HEK293T (cell line): ENCODE results near the gene PSMD14.

Experiments
- CTBP1 ChIP-seq: fragments of 450-650 bp; IDR thresholded peaks from 2 replicates; pipeline ENCODE4 v1.6.1; 2016; ENCODE audit warnings: borderline replicate concordance
- FOXA1 ChIP-seq: fragments of 450-650 bp; IDR thresholded peaks from 2 replicates; pipeline ENCODE4 v1.6.1; 2016; ENCODE audit warnings: mild to moderate bottlenecking
- FOXK2 ChIP-seq: fragments of 450-650 bp; IDR thresholded peaks from 2 replicates; pipeline ENCODE4 v1.6.1; 2016; ENCODE audit warnings: mild to moderate bottlenecking
- FOXM1 ChIP-seq: fragments of 450-650 bp; IDR thresholded peaks from 2 replicates; pipeline ENCODE4 v1.6.1; 2017; ENCODE audit warnings: mild to moderate bottlenecking, borderline replicate concordance
- HDGF ChIP-seq: fragments of 450-650 bp; IDR thresholded peaks from 2 replicates; pipeline ENCODE4 v1.6.1; 2017; ENCODE audit warnings: antibody characterized with exemption, borderline replicate concordance
- LEF1 ChIP-seq: fragments of 450-650 bp; IDR thresholded peaks from 2 replicates; pipeline ENCODE4 v1.6.1; 2017; ENCODE audit warnings: mild to moderate bottlenecking, borderline replicate concordance
- NFRKB ChIP-seq: fragments of 450-650 bp; IDR thresholded peaks from 2 replicates; pipeline ENCODE4 v1.6.1; 2016; ENCODE audit warnings: mild to moderate bottlenecking, moderate library complexity
- SP1 ChIP-seq: fragments of 450-650 bp; IDR thresholded peaks from 2 replicates; pipeline ENCODE4 v1.6.1; 2017
- SUZ12 ChIP-seq: fragments of 450-650 bp; IDR thresholded peaks from 2 replicates; pipeline ENCODE4 v1.6.1; 2016; ENCODE audit warnings: mild to moderate bottlenecking
- TARDBP ChIP-seq: fragments of 450-650 bp; IDR thresholded peaks from 2 replicates; pipeline ENCODE4 v1.6.1; 2016
- ZNF384 ChIP-seq: fragments of 450-650 bp; IDR thresholded peaks from 2 replicates; pipeline ENCODE4 v1.6.1; 2016
- TF ChIP-seq, protein P1 (sequence below): fragments of 450-650 bp; IDR thresholded peaks from 2 replicates; pipeline ENCODE4 v1.6.1; 2016

DNA sequence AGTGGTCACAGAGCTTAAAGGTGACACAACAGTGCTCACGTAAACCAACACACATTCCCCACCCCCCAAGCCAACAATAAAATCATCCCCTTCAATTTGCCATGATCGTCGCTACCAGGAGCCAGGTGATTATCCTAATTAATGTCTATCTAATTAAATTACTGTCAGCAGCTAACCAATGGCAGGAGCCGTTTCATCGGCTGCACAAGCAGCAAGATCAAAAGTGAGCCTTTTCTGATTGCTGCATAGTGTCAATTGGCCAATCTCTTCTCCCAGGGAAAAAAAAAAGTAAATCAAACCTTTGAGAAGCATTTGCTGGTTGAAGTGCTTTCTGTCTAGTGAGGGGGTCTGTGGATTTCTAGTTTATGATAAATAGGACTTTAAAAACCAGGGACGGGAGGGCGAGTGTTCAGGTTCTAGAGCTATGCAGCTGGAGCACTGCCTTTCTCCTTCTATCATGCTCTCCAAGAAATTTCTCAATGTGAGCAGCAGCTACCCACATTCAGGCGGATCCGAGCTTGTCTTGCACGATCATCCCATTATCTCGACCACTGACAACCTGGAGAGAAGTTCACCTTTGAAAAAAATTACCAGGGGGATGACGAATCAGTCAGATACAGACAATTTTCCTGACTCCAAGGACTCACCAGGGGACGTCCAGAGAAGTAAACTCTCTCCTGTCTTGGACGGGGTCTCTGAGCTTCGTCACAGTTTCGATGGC lies 107.9 kb downstream of the PSMD14 start, which contains the start of gene TBR1:
- TF ChIP-seq HDGF: no peak
- TF ChIP-seq TARDBP: no peak
- no peak for TF ChIP-seq FOXM1
- TF ChIP-seq LEF1: no peak
- TF ChIP-seq FOXK2: no peak
- TF ChIP-seq SP1: no peak
- TF ChIP-seq, protein P1, sequence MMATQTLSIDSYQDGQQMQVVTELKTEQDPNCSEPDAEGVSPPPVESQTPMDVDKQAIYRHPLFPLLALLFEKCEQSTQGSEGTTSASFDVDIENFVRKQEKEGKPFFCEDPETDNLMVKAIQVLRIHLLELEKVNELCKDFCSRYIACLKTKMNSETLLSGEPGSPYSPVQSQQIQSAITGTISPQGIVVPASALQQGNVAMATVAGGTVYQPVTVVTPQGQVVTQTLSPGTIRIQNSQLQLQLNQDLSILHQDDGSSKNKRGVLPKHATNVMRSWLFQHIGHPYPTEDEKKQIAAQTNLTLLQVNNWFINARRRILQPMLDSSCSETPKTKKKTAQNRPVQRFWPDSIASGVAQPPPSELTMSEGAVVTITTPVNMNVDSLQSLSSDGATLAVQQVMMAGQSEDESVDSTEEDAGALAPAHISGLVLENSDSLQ: no peak
- TF ChIP-seq ZNF384: no peak
- TF ChIP-seq NFRKB: no peak
- no peak for TF ChIP-seq CTBP1
- no peak for TF ChIP-seq FOXA1
- no peak for TF ChIP-seq SUZ12
